Erythroblast (primary cell): ENCODE data around the gene CTNNA1.

Experiments used
- GATA1 ChIP-seq: IDR thresholded peaks from 2 replicates; pipeline ENCODE4 v1.6.1; 2011; ENCODE audit warnings: low read depth, mild to moderate bottlenecking, control low read depth, low read length, moderate library complexity
- POLR2A ChIP-seq: IDR thresholded peaks from 2 replicates; pipeline ENCODE4 v1.6.1; 2011; ENCODE audit warnings: mild to moderate bottlenecking, low read length

GRCh38 chr5:138789771-138790242, 36.6 kb downstream of the CTNNA1 start:
- TF ChIP-seq POLR2A (no peak), GATA1 (no peak)
